ENCODE data around the gene SLC39A1.

GRCh38 chr1:153912349-153912748, 51.0 kb downstream of the SLC39A1 start:
- no peak for TF ChIP-seq CTCF (IDR thresholded peaks at IDR 0.05; ENCODE audit: control extremely low read depth in 1 of 3, insufficient read depth in 1 of 3, low read depth in 1 of 3, low read length in 3 of 3)
- no peak for TF ChIP-seq SIN3A (conservative IDR thresholded peaks at IDR 0.05 in 1 of 2, IDR thresholded peaks at IDR 0.05 in 1 of 2; ENCODE audit: low read depth in 1 of 2, low read length in 2 of 2)
- no peak for TF ChIP-seq KDM5A (IDR thresholded peaks at IDR 0.05; ENCODE audit: low read length)
- no peak for TF ChIP-seq POLR2A (IDR thresholded peaks at IDR 0.05; ENCODE audit: control extremely low read depth in 1 of 2, low read depth in 2 of 2, low read length in 2 of 2)
- TF ChIP-seq SUZ12 (IDR thresholded peaks at IDR 0.05; ENCODE audit: low read length): no peak
- TF ChIP-seq CEBPB (IDR thresholded peaks at IDR 0.05; ENCODE audit: low read depth, low read length): no peak
- no peak for TF ChIP-seq USF2 (IDR thresholded peaks at IDR 0.05; ENCODE audit: low read length)
